GM23338 (cell line): ENCODE measurements around the gene KRT83. TPM values are rescaled to one million over a fixed set of nuclear protein-coding genes. Genes with fewer than 3 reads are reported as not detected.

Experiments used
- ATAC-seq: fragments of 200-7000 bp; cut with Tn5 transposase; 3 replicates; pipeline ENCODE4 v1.9.1; 2020
- DNase-seq: peaks from one replicate; pipeline ENCODE4 v3.0.0-alpha.2; 2015; ENCODE audit warnings: low spot score
- H2AFZ ChIP-seq: fragments of 200-600 bp; sonication (generic); 2 replicates; pipeline ENCODE4 v1.8.0; 2016; ENCODE audit warnings: antibody characterized with exemption, mild to moderate bottlenecking, moderate library complexity
- H3F3A ChIP-seq: fragments of 200-600 bp; sonication (generic); replicated peaks from 2 replicates; pipeline ENCODE4 v1.8.0; 2017; ENCODE audit warnings: antibody characterized with exemption, mixed run types, low read depth
- H3K27ac ChIP-seq: fragments of 200-600 bp; sonication (generic); 2 replicates; pipeline ENCODE4 v1.6.1; 2016; ENCODE audit warnings: low read depth
- H3K27me3 ChIP-seq: fragments of 200-600 bp; sonication (generic); 2 replicates; pipeline ENCODE4 v1.8.0; 2016; ENCODE audit warnings: mild to moderate bottlenecking, mixed run types, moderate library complexity; ENCODE audit not compliant: insufficient read depth
- H3K36me3 ChIP-seq: fragments of 200-600 bp; sonication (generic); 2 replicates; pipeline ENCODE4 v1.8.0; 2016; ENCODE audit warnings: mild to moderate bottlenecking; ENCODE audit not compliant: insufficient read depth
- H3K4me1 ChIP-seq: fragments of 200-600 bp; sonication (generic); 2 replicates; pipeline ENCODE4 v1.8.0; 2016; ENCODE audit warnings: mild to moderate bottlenecking, moderate library complexity; ENCODE audit not compliant: insufficient read depth
- H3K4me2 ChIP-seq: fragments of 200-600 bp; sonication (generic); 2 replicates; pipeline ENCODE4 v1.7.1; 2017; ENCODE audit warnings: mixed run types
- H3K4me3 ChIP-seq: fragments of 200-600 bp; sonication (generic); 2 replicates; pipeline ENCODE4 v1.6.1; 2016; ENCODE audit warnings: mixed run types
- H3K79me2 ChIP-seq: fragments of 200-600 bp; sonication (generic); replicated peaks from 2 replicates; pipeline ENCODE4 v1.8.0; 2017; ENCODE audit warnings: mild to moderate bottlenecking; ENCODE audit not compliant: insufficient read depth
- H3K9me2 ChIP-seq: fragments of 200-600 bp; sonication (generic); 2 replicates; pipeline ENCODE4 v1.8.0; 2017; ENCODE audit not compliant: insufficient read depth
- H4K20me1 ChIP-seq: fragments of 200-600 bp; sonication (generic); replicated peaks from 2 replicates; pipeline ENCODE4 v1.8.0; 2017; ENCODE audit warnings: mild to moderate bottlenecking; ENCODE audit not compliant: insufficient read depth
- H3K27ac Mint-ChIP-seq: 2 replicates; pipeline ENCODE4 v1.8.0; 2020; ENCODE audit warnings: inconsistent platforms, mild to moderate bottlenecking, moderate library complexity, mixed read lengths
- H3K27me3 Mint-ChIP-seq: 3 replicates; pipeline ENCODE4 v1.8.0; 2022; ENCODE audit warnings: low read depth, mild to moderate bottlenecking, moderate library complexity, mixed read lengths, inconsistent platforms; ENCODE audit not compliant: insufficient read depth, poor library complexity
- H3K36me3 Mint-ChIP-seq: 3 replicates; pipeline ENCODE4 v1.8.0; 2021; ENCODE audit warnings: low read depth, mild to moderate bottlenecking, inconsistent platforms, moderate library complexity, mixed read lengths
- H3K4me1 Mint-ChIP-seq: 3 replicates; pipeline ENCODE4 v1.8.0; 2020; ENCODE audit warnings: mild to moderate bottlenecking, inconsistent platforms, mixed read lengths
- H3K4me3 Mint-ChIP-seq: 3 replicates; pipeline ENCODE4 v1.8.0; 2021; ENCODE audit warnings: moderate library complexity, mild to moderate bottlenecking, inconsistent platforms, mixed read lengths
- H3K9me3 Mint-ChIP-seq: 3 replicates; pipeline ENCODE4 v1.8.0; 2020; ENCODE audit warnings: moderate library complexity, mild to moderate bottlenecking, inconsistent platforms, mixed read lengths
- CREB1 ChIP-seq: fragments of 250-450 bp; sonication (Bioruptor Pico); IDR thresholded peaks from 2 replicates; pipeline ENCODE4 v1.5.0; 2020; ENCODE audit warnings: low read depth, mild to moderate bottlenecking, moderate library complexity
- CTCF ChIP-seq, 2 experiments: fragments of 200-600 bp in 1 of 2; sonication (generic) in 1 of 2; conservative IDR thresholded peaks; 2 replicates each; pipeline versions ENCODE4 v1.5.1 to v1.6.1; 2016 to 2017; ENCODE audit warnings: antibody characterized with exemption in 2 of 2, low read depth in 2 of 2, mild to moderate bottlenecking in 2 of 2, moderate library complexity in 1 of 2
- EZH2phosphoT487 ChIP-seq: fragments of 200-600 bp; sonication (generic); IDR thresholded peaks from one replicate; pipeline ENCODE4 v1.8.1; 2018; ENCODE audit warnings: antibody characterized with exemption; ENCODE audit not compliant: unreplicated experiment
- JUNB ChIP-seq: IDR thresholded peaks from one replicate; pipeline ENCODE4 v1.6.1; 2016; ENCODE audit warnings: antibody characterized with exemption; ENCODE audit not compliant: unreplicated experiment
- NANOG ChIP-seq: IDR thresholded peaks from 2 replicates; pipeline ENCODE4 v1.6.1; 2016; ENCODE audit warnings: antibody characterized with exemption, borderline replicate concordance
- POLR2AphosphoS5 ChIP-seq: IDR thresholded peaks from 2 replicates; pipeline ENCODE4 v1.6.1; 2016; ENCODE audit warnings: antibody characterized with exemption, low read depth
- STAT1 ChIP-seq: IDR thresholded peaks from one replicate; pipeline ENCODE4 v1.6.1; 2016; ENCODE audit warnings: antibody characterized with exemption; ENCODE audit not compliant: unreplicated experiment
- ZNF114 ChIP-seq: fragments of 250-450 bp; sonication (Bioruptor Pico); IDR thresholded peaks from 2 replicates; pipeline ENCODE4 v1.5.0; 2020; ENCODE audit warnings: mild to moderate bottlenecking, moderate library complexity
- ZNF331 ChIP-seq: fragments of 250-450 bp; sonication (Bioruptor Pico); IDR thresholded peaks from 2 replicates; pipeline ENCODE4 v1.5.0; 2020; ENCODE audit warnings: low read depth, mild to moderate bottlenecking, moderate library complexity
- ZNF462 ChIP-seq: fragments of 250-450 bp; sonication (Bioruptor Pico); IDR thresholded peaks from 2 replicates; pipeline ENCODE4 v1.5.0; 2020; ENCODE audit warnings: mild to moderate bottlenecking, moderate library complexity
- polyA plus RNA-seq: library from polyadenylated mRNA; unstranded; fragments of >200 nt; fragmentation: Nextera tagmentation; extraction: Ambion mirVana; gene quantifications from 2 replicates; pipeline ENCODE4 v1.2.1, GENCODE V29; 2016
- total RNA-seq: library from RNA; depleted of rRNA; stranded (reverse); fragments of >200 nt; shearing (Covaris generic); gene quantifications from 2 replicates; pipeline ENCODE4 v1.2.3, GENCODE V29; 2014
- TF ChIP-seq, protein P1 (sequence below): IDR thresholded peaks from 2 replicates; pipeline ENCODE4 v1.6.1; 2016; ENCODE audit warnings: antibody characterized with exemption
- TF ChIP-seq, protein P2 (sequence below): IDR thresholded peaks from one replicate; pipeline ENCODE4 v1.6.1; 2018; ENCODE audit warnings: antibody characterized with exemption; ENCODE audit not compliant: unreplicated experiment

The KRT83 gene
- total and polyA plus RNA-seq, 2 experiments from 2014 or later, result not detected

DNA sequence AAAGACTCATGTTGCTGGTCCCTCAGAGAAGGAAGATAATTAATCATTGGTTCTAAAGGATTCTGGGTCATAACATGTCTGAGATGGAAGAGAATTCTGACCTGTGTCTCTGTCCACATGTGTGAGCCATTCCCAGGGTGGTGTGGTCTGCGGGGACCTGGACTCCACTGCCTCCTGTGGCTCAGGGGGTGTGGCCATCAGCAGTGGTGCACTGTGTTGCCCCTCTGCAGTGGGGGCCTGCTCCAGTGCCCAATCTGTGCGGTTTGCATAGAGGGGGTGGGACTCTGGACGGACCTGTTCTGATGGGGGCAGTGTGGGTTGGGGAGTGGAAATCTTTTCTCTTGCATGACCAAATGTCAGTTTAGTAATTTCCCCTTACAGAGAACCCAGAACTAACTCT is 32.6 kb upstream of the KRT83 start (continued):
- TF ChIP-seq ZNF462 (CRISPR knock-in tag) (no peak), ZNF114 (no peak)

- Histone ChIP-seq H3F3A (no peaks in the 10 kb centered on the region), H3K27me3 (no peaks in the 10 kb centered on the region), H3K4me3 (no peak overlapping the region), H3K79me2 (no peaks in the 10 kb centered on the region), H3K9me2 (no peaks in the 10 kb centered on the region), H3K4me2 (no peak overlapping the region), H3K36me3 (no peaks in the 10 kb centered on the region), H4K20me1 (no peaks in the 10 kb centered on the region; the same call in 1 of the 2 replicates), H3K4me1 (no peaks in the 10 kb centered on the region), H2AFZ (no peak overlapping the region), H3K27ac (no peak overlapping the region)
- Mint-ChIP-seq H3K4me3 (no peak overlapping the region), H3K9me3 (no peaks in the 10 kb centered on the region), H3K27ac (no peak overlapping the region), H3K36me3 (no peaks in the 10 kb centered on the region), H3K27me3 (no peaks in the 10 kb centered on the region), H3K4me1 (peaks cover 6% of the 10 kb centered on the region; the same call in 2 of the 3 replicates)
- no peak for ATAC-seq
- DNase-seq, result no peak
- TF ChIP-seq JUNB, result no peak
- TF ChIP-seq, protein P1, sequence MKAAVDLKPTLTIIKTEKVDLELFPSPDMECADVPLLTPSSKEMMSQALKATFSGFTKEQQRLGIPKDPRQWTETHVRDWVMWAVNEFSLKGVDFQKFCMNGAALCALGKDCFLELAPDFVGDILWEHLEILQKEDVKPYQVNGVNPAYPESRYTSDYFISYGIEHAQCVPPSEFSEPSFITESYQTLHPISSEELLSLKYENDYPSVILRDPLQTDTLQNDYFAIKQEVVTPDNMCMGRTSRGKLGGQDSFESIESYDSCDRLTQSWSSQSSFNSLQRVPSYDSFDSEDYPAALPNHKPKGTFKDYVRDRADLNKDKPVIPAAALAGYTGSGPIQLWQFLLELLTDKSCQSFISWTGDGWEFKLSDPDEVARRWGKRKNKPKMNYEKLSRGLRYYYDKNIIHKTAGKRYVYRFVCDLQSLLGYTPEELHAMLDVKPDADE, result no peak
- no peak for TF ChIP-seq NANOG
- TF ChIP-seq STAT1, result no peak
- TF ChIP-seq CREB1, result no peak
- no peak for TF ChIP-seq CTCF (conservative IDR thresholded peaks at IDR 0.05; ENCODE audit: low read depth in 2 of 2)
- no peak for TF ChIP-seq POLR2AphosphoS5
- TF ChIP-seq ZNF331 (CRISPR knock-in tag), result no peak
- TF ChIP-seq, protein P2, sequence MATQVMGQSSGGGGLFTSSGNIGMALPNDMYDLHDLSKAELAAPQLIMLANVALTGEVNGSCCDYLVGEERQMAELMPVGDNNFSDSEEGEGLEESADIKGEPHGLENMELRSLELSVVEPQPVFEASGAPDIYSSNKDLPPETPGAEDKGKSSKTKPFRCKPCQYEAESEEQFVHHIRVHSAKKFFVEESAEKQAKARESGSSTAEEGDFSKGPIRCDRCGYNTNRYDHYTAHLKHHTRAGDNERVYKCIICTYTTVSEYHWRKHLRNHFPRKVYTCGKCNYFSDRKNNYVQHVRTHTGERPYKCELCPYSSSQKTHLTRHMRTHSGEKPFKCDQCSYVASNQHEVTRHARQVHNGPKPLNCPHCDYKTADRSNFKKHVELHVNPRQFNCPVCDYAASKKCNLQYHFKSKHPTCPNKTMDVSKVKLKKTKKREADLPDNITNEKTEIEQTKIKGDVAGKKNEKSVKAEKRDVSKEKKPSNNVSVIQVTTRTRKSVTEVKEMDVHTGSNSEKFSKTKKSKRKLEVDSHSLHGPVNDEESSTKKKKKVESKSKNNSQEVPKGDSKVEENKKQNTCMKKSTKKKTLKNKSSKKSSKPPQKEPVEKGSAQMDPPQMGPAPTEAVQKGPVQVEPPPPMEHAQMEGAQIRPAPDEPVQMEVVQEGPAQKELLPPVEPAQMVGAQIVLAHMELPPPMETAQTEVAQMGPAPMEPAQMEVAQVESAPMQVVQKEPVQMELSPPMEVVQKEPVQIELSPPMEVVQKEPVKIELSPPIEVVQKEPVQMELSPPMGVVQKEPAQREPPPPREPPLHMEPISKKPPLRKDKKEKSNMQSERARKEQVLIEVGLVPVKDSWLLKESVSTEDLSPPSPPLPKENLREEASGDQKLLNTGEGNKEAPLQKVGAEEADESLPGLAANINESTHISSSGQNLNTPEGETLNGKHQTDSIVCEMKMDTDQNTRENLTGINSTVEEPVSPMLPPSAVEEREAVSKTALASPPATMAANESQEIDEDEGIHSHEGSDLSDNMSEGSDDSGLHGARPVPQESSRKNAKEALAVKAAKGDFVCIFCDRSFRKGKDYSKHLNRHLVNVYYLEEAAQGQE, result no peak
- no peak for TF ChIP-seq EZH2phosphoT487
Measured at GRCh38 chr12:52352951-52353350, 31.8 kb upstream of the KRT83 start.
